Hematopoietic multipotent progenitor cell treated with erythropoietin and hydrocortisone succinate and interleukin-3 and kit ligand, for 4 days (in vitro differentiated cells): ENCODE results near the gene SMAD2.
A peak's percentile ranks its signal among the peaks of the same experiment; 100 is the strongest.

Source experiments
- DNase-seq: peaks from one replicate; pipeline ENCODE4 v3.0.0-alpha.2; 2015

Gene SMAD2

GRCh38 chr18:47893939-47894699 is 36.3 kb downstream of the SMAD2 start:
- no peak for DNase-seq

GRCh38 chr18:47893047-47893446 is 37.4 kb downstream of the SMAD2 start:
- DNase-seq, result no peak

- no peak for DNase-seq
Observed at GRCh38 chr18:47888156-47888555, 42.3 kb downstream of the SMAD2 start.

GRCh38 chr18:47887227-47887626 is 43.2 kb downstream of the SMAD2 start:
- DNase-seq, result no peak

GRCh38 chr18:47883771-47884413 is 46.6 kb downstream of the SMAD2 start:
- peak; percentile 20 for DNase-seq

- DNase-seq, result no peak
Observed at GRCh38 chr18:47882641-47883040, 47.8 kb downstream of the SMAD2 start.

GRCh38 chr18:47881752-47882455 is 48.6 kb downstream of the SMAD2 start:
- DNase-seq, result no peak

- DNase-seq, result no peak
Observed at GRCh38 chr18:47881042-47881441, 49.4 kb downstream of the SMAD2 start.

GRCh38 chr18:47877892-47878291 is 52.6 kb downstream of the SMAD2 start:
- no peak for DNase-seq

- DNase-seq, result peak; percentile 34
Observed at GRCh38 chr18:47876813-47877212, 53.6 kb downstream of the SMAD2 start.

- no peak for DNase-seq
Observed at GRCh38 chr18:47873625-47874024, 56.8 kb downstream of the SMAD2 start.

GRCh38 chr18:47872426-47872825 is 58.0 kb downstream of the SMAD2 start:
- DNase-seq, result no peak

- DNase-seq, result no peak
Observed at GRCh38 chr18:47871288-47871687, 59.2 kb downstream of the SMAD2 start.

- peak; percentile 15 for DNase-seq
Observed at GRCh38 chr18:47870605-47871004, 59.9 kb downstream of the SMAD2 start.

GRCh38 chr18:47868744-47869143 is 61.7 kb downstream of the SMAD2 start:
- DNase-seq, result no peak

GRCh38 chr18:47865183-47865582 is 65.3 kb downstream of the SMAD2 start:
- no peak for DNase-seq

GRCh38 chr18:47863041-47863440 is 67.4 kb downstream of the SMAD2 start:
- no peak for DNase-seq

GRCh38 chr18:47858607-47859006 is 71.9 kb downstream of the SMAD2 start:
- DNase-seq, result no peak

GRCh38 chr18:47847635-47848034 is 82.8 kb downstream of the SMAD2 start:
- DNase-seq, result no peak

- no peak for DNase-seq
Observed at GRCh38 chr18:47846431-47846830, 84.0 kb downstream of the SMAD2 start.

- no peak for DNase-seq
Observed at GRCh38 chr18:47844828-47845498, 85.5 kb downstream of the SMAD2 start.

GRCh38 chr18:47842836-47843235 is 87.6 kb downstream of the SMAD2 start:
- DNase-seq, result no peak

- DNase-seq, result no peak
Observed at GRCh38 chr18:47838396-47838795, 92.1 kb downstream of the SMAD2 start.
